Spleen (tissue), 7 donors: ENCODE data around the gene PCSK6.
"Not testable (repeated sequence)": the region's sequence is repeated elsewhere in the genome, so short reads cannot be mapped to it uniquely, and the experiment has no call there.

ENCODE experiments used
- POLR2A ChIP-seq, 3 donors: fragments of 450-650 bp; IDR thresholded peaks; one replicate each; pipeline ENCODE4 v1.5.1; 2017; ENCODE audit warnings: antibody characterized with exemption in 3 of 3, mild to moderate bottlenecking in 1 of 3
- TF ChIP-seq, protein P1 (sequence below), 11 experiments: fragments of 200-600 bp in 7 of 11; fragments of 450-650 bp in 4 of 11; sonication (generic) in 4 of 11; IDR thresholded peaks in 8 of 11; conservative IDR thresholded peaks in 3 of 11; 1 replicate in 7 of 11; 2 replicates in 4 of 11; pipeline versions ENCODE4 v1.4.0 to v1.8.0; 2016 to 2021; ENCODE audit warnings: antibody characterized with exemption in 11 of 11, inconsistent platforms in 4 of 11, mild to moderate bottlenecking in 1 of 11
- donor health status: DM: no; HTN: no; CAD: no; lungs with moderate emphysema.
- donor health status: DM: no; HTN: no; CAD: no.
- donor health status: DM: no; HTN: no; CAD: no.

DNA sequence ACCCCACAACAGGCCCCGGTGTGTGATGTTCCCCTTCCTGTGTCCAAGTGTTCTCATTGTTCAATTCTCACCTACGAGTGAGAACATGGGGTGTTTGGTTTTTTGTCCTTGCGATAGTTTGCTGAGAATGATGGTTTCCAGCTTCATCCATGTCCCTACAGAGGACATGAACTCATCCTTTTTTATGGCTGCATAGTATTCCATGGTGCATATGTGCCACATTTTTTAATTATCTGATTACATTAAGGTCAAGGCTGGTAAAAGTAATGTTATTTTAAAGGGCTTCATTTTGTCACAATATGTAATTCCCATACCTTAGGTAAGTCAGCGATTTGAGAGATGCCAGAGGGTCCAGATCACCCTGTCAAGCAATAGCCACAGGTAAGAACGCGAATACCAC, 202.2 kb downstream of the PCSK6 start:
- TF ChIP-seq POLR2A (IDR thresholded peaks at IDR 0.05) = not testable (repeated sequence)
- TF ChIP-seq, protein P1, sequence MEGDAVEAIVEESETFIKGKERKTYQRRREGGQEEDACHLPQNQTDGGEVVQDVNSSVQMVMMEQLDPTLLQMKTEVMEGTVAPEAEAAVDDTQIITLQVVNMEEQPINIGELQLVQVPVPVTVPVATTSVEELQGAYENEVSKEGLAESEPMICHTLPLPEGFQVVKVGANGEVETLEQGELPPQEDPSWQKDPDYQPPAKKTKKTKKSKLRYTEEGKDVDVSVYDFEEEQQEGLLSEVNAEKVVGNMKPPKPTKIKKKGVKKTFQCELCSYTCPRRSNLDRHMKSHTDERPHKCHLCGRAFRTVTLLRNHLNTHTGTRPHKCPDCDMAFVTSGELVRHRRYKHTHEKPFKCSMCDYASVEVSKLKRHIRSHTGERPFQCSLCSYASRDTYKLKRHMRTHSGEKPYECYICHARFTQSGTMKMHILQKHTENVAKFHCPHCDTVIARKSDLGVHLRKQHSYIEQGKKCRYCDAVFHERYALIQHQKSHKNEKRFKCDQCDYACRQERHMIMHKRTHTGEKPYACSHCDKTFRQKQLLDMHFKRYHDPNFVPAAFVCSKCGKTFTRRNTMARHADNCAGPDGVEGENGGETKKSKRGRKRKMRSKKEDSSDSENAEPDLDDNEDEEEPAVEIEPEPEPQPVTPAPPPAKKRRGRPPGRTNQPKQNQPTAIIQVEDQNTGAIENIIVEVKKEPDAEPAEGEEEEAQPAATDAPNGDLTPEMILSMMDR (IDR thresholded peaks at IDR 0.05 in 8 of 11, conservative IDR thresholded peaks at IDR 0.05 in 3 of 11) = not testable (repeated sequence)
